K562 (cell line): Measurements from ENCODE around the gene PARD6B. TPM values are rescaled to one million over a fixed set of nuclear protein-coding genes. Genes with fewer than 3 reads are reported as not detected.
A peak's percentile ranks its signal among the peaks of the same experiment; 100 is the strongest.

ENCODE experiments used
- ARHGAP35 ChIP-seq: fragments of 450-650 bp; IDR thresholded peaks from 2 replicates; pipeline ENCODE4 v1.6.1; 2018; ENCODE audit not compliant: partially characterized antibody
- CBFA2T2 ChIP-seq: fragments of 450-650 bp; conservative IDR thresholded peaks from 2 replicates; pipeline ENCODE4 v1.6.1; 2017; ENCODE audit warnings: mild to moderate bottlenecking
- CTBP1 ChIP-seq: fragments of 450-650 bp; IDR thresholded peaks from 2 replicates; pipeline ENCODE4 v1.6.1; 2016; ENCODE audit warnings: borderline replicate concordance
- ELF4 ChIP-seq: fragments of 450-650 bp; formaldehyde crosslinking; IDR thresholded peaks from 2 replicates; pipeline ENCODE4 v1.4.0; 2022; ENCODE audit warnings: missing genetic modification characterization
- FOXA3 ChIP-seq, 2 experiments: fragments of 450-650 bp in 1 of 2; sonication (generic) in 1 of 2; formaldehyde crosslinking; IDR thresholded peaks in 1 of 2; conservative IDR thresholded peaks in 1 of 2; 2 replicates each; pipeline versions ENCODE4 v1.4.0 to v1.8.0; 2020 to 2022; ENCODE audit warnings: mild to moderate bottlenecking in 2 of 2, missing genetic modification reagents in 1 of 2
- FOXK2 ChIP-seq, 2 experiments: fragments of 450-650 bp; IDR thresholded peaks in 1 of 2; conservative IDR thresholded peaks in 1 of 2; 2 replicates each; pipeline ENCODE4 v1.6.1; 2016; ENCODE audit warnings: low read depth in 2 of 2, mild to moderate bottlenecking in 1 of 2
- HDAC2 ChIP-seq: fragments of 450-650 bp; IDR thresholded peaks from 2 replicates; pipeline ENCODE4 v1.6.1; 2016; ENCODE audit warnings: mild to moderate bottlenecking
- HLTF ChIP-seq: fragments of 450-650 bp; IDR thresholded peaks from 2 replicates; pipeline ENCODE4 v1.6.1; 2016
- MAZ ChIP-seq, 2 experiments: fragments of 450-650 bp in 1 of 2; sonication (generic) in 1 of 2; formaldehyde crosslinking; IDR thresholded peaks in 1 of 2; conservative IDR thresholded peaks in 1 of 2; 2 replicates each; pipeline versions ENCODE4 v1.4.0 to v1.5.0; 2020; ENCODE audit warnings: mild to moderate bottlenecking in 1 of 2, missing genetic modification reagents in 1 of 2
- MTA1 ChIP-seq: fragments of 450-650 bp; IDR thresholded peaks from 2 replicates; pipeline ENCODE4 v1.6.1; 2017; ENCODE audit warnings: borderline replicate concordance
- NKRF ChIP-seq: fragments of 450-650 bp; IDR thresholded peaks from 2 replicates; pipeline ENCODE4 v1.6.1; 2016; ENCODE audit warnings: borderline replicate concordance
- SOX6 ChIP-seq: fragments of 450-650 bp; IDR thresholded peaks from 2 replicates; pipeline ENCODE4 v1.6.1; 2014; ENCODE audit warnings: mild to moderate bottlenecking
- TAL1 ChIP-seq: fragments of 450-650 bp; IDR thresholded peaks from 2 replicates; pipeline ENCODE4 v1.6.1; 2016; ENCODE audit warnings: mild to moderate bottlenecking
- TCF3 ChIP-seq: sonication (generic); formaldehyde crosslinking; IDR thresholded peaks from 2 replicates; pipeline ENCODE4 v1.4.0; 2020; ENCODE audit warnings: mild to moderate bottlenecking, missing genetic modification reagents
- THRB ChIP-seq: fragments of 450-650 bp; formaldehyde crosslinking; conservative IDR thresholded peaks from 2 replicates; pipeline ENCODE4 v1.4.0; 2022; ENCODE audit warnings: mild to moderate bottlenecking, missing genetic modification characterization
- ZNF212 ChIP-seq: fragments of 450-650 bp; formaldehyde crosslinking; IDR thresholded peaks from 2 replicates; pipeline ENCODE4 v1.4.0; 2020; ENCODE audit warnings: mild to moderate bottlenecking
- polyA plus RNA-seq, 8 experiments: library from polyadenylated mRNA; depleted of rRNA in 4 of 8; stranded (reverse) in 5 of 8; unstranded in 3 of 8; fragments of >200 nt; fragmentation: Nextera tagmentation in 2 of 8; fragmentation: Illumina TruSeq in 1 of 8; extraction: Ambion mirVana in 2 of 8; extraction: Trizol in 1 of 8; gene quantifications; 2 replicates each; pipeline versions ENCODE4 v1.2.1 to v1.2.3, GENCODE V29; 2011 to 2014; ENCODE audit warnings: inconsistent platforms in 1 of 8, missing spikeins in 1 of 8
- total RNA-seq, 7 experiments: library from RNA; depleted of rRNA in 6 of 7; stranded (reverse); fragments of >200 nt in 6 of 7; fragmentation: Illumina TruSeq in 2 of 7; extraction: Trizol in 2 of 7; gene quantifications; 2 replicates each; pipeline versions ENCODE4 v1.2.1 to v1.2.3, GENCODE V29; 2011 to 2021; ENCODE audit warnings: low replicate concordance in 1 of 7
- TF ChIP-seq, protein P1 (sequence below): fragments of 450-650 bp; IDR thresholded peaks from 2 replicates; pipeline ENCODE4 v1.7.0; 2016; ENCODE audit warnings: borderline replicate concordance
- TF ChIP-seq, protein P2 (sequence below): fragments of 450-650 bp; formaldehyde crosslinking; IDR thresholded peaks from 2 replicates; pipeline ENCODE4 v1.4.0; 2022; ENCODE audit warnings: missing genetic modification characterization
- TF ChIP-seq, protein P3 (sequence below): fragments of 450-650 bp; IDR thresholded peaks from 2 replicates; pipeline ENCODE4 v1.6.1; 2016; ENCODE audit warnings: antibody characterized with exemption

PARD6B gene
- total and polyA plus RNA-seq, 9 of the 15 experiments (the other 6 are each of a cell fraction or from before 2014, with no cell fraction given) = 1.7 to 12.3 (median 5.5) TPM

DNA sequence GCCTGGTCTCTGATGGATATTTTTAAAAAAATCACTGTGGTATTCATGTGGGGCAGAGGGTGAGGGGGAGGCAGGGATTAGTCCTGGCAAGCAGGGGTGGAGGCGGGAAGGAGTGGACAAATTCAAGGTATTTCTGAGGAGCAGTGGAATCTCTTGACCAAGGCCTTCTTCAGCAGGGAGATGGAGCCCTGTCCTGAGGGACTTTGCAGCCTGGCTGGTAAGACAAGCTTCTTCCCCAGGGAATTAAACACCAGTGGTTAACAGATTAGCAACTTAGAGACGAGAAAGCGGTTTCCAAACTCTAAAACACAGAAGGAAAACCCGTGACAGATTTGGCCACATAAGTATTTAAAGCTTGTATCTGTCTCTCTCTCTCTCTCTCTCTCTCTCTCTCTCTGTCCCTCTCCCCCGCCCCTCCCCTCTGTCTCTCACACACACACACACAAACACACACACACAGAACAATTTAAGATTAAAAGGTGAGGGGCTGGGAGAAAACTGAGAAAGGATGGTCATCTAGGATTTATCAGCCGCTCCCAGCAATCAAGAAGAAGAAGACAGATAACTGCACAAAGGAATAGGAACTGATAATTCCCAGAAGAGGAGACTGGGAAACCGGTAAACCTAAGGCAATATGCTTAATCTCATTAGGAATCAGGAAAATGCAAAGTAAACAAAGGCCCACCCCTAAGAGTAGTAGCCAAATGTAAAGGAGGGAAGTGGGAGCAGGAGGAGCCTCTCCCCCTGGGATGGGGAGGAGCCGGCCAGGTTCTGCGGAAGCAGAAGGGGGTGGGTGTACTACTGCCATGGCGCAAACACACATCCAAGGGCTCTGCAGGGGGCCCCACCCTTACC is 35.8 kb downstream of the PARD6B start (continued):
- TF ChIP-seq, protein P1, sequence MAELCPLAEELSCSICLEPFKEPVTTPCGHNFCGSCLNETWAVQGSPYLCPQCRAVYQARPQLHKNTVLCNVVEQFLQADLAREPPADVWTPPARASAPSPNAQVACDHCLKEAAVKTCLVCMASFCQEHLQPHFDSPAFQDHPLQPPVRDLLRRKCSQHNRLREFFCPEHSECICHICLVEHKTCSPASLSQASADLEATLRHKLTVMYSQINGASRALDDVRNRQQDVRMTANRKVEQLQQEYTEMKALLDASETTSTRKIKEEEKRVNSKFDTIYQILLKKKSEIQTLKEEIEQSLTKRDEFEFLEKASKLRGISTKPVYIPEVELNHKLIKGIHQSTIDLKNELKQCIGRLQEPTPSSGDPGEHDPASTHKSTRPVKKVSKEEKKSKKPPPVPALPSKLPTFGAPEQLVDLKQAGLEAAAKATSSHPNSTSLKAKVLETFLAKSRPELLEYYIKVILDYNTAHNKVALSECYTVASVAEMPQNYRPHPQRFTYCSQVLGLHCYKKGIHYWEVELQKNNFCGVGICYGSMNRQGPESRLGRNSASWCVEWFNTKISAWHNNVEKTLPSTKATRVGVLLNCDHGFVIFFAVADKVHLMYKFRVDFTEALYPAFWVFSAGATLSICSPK = 0 out of 2 replicates have a peak, but pooled peaks have one; percentile 51
- TF ChIP-seq ELF4 (CRISPR knock-in tag) = peak; percentile 93
- TF ChIP-seq SOX6 = peak; percentile 50; the same call in 1 of the 2 replicates
- TF ChIP-seq MAZ (CRISPR knock-in tag; conservative IDR thresholded peaks at IDR 0.05 in 1 of 2, IDR thresholded peaks at IDR 0.05 in 1 of 2) = peak in 1 of 2 experiments; percentile 28; a peak in 1 of 4 replicates
- TF ChIP-seq TCF3 (CRISPR knock-in tag) = peak; percentile 22; the same call in 1 of the 2 replicates
- TF ChIP-seq, protein P2, sequence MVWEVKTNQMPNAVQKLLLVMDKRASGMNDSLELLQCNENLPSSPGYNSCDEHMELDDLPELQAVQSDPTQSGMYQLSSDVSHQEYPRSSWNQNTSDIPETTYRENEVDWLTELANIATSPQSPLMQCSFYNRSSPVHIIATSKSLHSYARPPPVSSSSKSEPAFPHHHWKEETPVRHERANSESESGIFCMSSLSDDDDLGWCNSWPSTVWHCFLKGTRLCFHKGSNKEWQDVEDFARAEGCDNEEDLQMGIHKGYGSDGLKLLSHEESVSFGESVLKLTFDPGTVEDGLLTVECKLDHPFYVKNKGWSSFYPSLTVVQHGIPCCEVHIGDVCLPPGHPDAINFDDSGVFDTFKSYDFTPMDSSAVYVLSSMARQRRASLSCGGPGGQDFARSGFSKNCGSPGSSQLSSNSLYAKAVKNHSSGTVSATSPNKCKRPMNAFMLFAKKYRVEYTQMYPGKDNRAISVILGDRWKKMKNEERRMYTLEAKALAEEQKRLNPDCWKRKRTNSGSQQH (CRISPR knock-in tag) = peak; percentile 83; the same call in 1 of the 2 replicates
- peak; percentile 50 for TF ChIP-seq HDAC2
- peak; percentile 53 for TF ChIP-seq TAL1
- TF ChIP-seq NKRF = peak; percentile 49; the same call in 1 of the 2 replicates
- peak; percentile 32 for TF ChIP-seq ARHGAP35
- TF ChIP-seq FOXA3 (CRISPR knock-in tag; conservative IDR thresholded peaks at IDR 0.05 in 1 of 2, IDR thresholded peaks at IDR 0.05 in 1 of 2) = peak in 1 of 2 experiments; percentile 85; a peak in 2 of 4 replicates
- peak; percentile 31 to 56; a peak in 2 of 4 replicates for TF ChIP-seq FOXK2 (conservative IDR thresholded peaks at IDR 0.05 in 1 of 2, IDR thresholded peaks at IDR 0.05 in 1 of 2; ENCODE audit: low read depth in 2 of 2)
- peak; percentile 43 for TF ChIP-seq CBFA2T2
- TF ChIP-seq THRB (CRISPR knock-in tag) = peak; percentile 71; the same call in 1 of the 2 replicates
- TF ChIP-seq MTA1 = peak; percentile 56; the same call in 1 of the 2 replicates
- peak; percentile 60; the same call in 1 of the 2 replicates for TF ChIP-seq HLTF
- TF ChIP-seq CTBP1 = 0 out of 2 replicates have a peak, but pooled peaks have one; percentile 23
- peak; percentile 89 for TF ChIP-seq ZNF212 (CRISPR knock-in tag)
- TF ChIP-seq, protein P3, sequence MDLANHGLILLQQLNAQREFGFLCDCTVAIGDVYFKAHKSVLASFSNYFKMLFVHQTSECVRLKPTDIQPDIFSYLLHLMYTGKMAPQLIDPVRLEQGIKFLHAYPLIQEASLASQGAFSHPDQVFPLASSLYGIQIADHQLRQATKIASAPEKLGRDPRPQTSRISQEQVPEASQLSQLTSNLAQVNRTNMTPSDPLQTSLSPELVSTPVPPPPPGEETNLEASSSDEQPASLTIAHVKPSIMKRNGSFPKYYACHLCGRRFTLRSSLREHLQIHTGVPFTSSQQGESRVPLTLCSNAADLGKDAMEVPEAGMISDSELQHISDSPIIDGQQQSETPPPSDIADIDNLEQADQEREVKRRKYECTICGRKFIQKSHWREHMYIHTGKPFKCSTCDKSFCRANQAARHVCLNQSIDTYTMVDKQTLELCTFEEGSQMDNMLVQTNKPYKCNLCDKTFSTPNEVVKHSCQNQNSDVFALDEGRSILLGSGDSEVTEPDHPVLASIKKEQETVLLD = 0 out of 2 replicates have a peak, but pooled peaks have one; percentile 58
